ENCODE data around the gene TSPAN31. TPM values are rescaled to one million over a fixed set of nuclear protein-coding genes. Genes with fewer than 3 reads are reported as not detected.

The TSPAN31 gene
- total RNA-seq, 1 donor from 2014 or later, result 44.0 TPM

DNA sequence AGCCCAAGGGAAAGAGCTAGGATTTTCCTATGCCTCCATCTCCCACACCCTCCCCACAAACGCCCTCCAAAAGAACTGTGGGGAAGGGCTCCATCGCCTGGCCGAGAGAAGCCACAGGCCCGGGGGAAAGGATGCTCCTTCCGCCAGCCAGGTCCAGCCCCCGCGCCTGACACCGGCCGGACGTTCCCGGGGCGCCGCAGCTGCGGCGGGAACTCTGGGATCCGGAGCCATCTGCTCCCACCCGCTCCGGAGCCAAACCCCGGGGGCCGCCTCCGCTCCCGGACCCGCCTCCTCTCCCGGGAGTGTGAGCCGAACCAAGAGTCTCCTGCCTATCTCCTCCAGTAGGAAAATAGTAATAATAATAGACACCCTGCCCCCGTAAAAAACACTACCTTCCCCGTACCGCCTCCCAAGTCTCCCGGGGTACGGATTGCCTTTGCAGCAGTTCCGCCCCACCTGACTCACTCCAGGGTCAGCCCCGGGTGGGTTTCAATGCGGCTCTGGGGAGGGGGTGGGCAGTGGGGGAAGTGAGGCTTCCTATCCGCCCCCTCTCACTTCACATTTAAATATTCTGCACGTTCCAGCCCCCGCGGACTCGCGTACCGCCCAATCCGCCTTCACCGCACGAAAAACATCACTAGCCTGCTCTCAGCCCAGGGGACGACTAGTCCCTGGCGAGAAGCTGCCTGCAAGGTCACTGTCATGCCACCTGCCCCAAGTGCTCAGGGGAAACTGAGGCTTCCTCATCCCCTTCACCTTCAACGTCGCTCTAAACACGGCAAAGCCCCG, 8.7 kb upstream of the TSPAN31 start:
- DNase-seq, result no peak

- no peak for DNase-seq
Observed at GRCh38 chr12:57736741-57737466, 7.9 kb upstream of the TSPAN31 start.

DNA sequence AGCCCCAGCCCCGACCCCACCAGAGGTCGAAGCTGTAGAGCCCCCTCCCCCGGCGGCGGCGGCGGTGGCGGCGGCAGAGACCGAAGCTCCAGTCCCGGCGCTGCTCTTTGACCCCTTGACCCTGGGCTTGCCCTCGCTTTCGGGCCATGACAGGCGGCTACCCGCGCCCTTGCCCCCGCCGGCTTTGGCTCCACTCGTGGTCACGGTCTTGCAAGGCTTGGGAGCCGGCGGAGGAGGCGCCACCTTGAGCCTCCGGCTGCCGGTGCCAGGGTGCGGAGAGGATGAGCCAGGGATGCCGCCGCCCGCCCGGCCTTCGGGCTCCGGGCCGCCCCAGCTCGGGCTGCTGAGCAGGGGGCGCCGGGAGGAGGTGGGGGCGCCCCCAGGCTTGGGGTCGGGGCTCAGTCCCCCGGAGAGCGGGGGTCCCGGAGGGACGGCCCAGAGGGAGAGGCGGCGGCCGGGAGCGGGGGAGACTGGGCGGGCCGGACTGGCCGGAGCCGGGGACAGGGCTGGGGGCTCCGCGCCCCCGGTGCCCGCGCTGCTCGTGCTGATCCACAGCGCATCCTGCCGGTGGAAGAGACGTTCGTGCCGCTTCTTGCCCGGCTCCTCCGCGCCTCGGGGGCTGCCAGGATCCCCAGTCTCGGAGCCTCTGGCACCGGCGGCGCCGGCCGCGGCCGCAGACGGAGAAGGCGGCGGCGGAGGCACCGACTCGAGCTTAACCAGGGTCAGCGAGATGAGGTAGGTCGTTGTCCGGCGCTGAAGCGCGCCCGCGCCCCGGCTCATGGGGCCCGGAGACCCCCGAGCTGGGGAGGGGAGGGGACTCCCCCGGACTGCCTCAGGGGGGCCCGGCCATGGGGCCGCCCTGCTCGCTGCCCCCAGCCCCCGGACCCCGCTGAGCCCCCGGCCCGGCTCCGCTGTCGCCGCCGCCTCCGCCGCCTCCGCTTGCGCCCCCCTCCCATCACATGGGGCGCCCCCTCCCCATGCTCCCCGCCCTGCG, 7.1 kb upstream of the TSPAN31 start:
- DNase-seq, result no peak

DNA sequence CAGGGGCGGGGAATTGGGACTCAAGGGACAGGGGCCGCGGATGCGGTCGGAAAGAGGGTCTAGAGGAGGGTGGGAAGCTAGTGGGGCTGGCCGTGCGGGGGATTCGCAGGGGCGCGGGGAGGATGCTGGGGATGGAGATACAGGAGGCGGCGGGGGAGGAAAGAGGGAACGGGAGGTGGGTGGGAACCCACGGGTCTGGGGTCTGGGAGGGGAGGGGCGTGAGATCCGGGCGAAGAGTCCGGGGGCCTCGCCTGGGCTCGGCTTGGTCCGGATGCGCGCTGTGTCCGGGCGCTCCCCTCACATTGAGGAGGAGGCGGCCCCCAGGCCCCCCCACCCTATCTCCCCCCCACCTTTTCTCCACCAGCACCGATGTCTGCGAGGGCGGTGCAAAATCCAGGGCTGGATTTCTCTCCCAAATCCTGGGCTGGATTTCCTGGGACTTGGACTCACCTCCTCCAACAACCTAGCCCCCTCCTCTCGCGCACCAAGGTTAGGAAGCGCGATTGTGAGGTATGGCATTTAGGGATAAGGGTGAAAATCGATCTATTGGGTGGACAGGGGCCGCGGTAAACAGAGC, 6.1 kb upstream of the TSPAN31 start, which contains the start of gene AGAP2:
Gene AGAP2, minus strand, starts transcription at position 82 of the 577 bp plus-strand sequence. CDS start 496 bp downstream, outside the sequence.
- DNase-seq, result no peak

DNA sequence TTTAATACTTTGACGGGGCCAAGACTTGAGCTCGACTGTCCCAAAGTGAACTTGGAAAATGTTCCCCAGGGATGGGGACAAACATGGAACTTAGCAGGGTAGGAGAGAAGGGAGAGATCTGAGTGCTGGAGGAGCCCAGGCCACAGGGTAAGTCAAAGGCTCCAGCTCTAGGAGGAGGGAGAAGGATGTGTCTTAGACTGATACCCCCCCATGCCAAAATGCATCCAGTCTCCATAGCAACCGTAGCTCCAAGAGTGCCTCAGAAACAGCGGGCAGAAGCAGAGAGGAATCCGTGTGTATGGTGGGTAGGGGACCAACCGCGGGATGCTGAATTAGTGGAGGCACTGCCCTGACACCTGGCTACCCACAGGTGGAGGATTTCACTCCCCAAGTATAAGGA, 5.5 kb upstream of the TSPAN31 start:
- DNase-seq, result no peak

DNA sequence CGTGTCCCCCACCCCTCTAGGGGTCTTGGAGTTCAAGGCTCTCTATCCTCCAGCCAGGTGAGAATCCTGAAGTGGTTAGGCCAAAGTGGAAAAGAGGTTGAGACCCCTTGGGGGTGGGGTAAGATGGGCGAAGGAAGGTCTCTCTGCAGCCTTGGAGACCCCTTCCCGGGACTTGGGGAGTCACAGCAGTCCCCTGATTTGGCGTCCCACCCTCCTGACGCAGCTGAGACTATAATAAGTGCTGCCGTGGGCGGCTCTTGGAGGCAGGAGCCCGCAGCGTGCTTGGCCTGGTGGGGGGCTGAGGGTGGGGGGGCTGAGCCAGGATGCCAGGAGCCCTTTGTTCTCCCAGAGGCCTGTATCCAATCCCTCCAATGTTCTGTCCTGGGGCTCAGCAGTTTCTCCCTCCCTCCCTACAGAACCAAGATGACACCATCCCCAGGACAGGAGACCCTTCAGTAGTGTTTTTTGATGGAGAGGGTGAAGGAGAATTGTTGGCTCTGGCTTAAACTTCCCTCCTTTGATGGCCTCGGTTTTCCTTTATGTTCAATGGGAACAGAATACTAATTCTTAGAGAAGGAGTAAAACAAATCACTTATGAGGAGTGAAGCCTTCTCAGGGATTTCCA, 4.8 kb upstream of the TSPAN31 start:
- DNase-seq, result no peak

GRCh38 chr12:57740656-57741412, 4.0 kb upstream of the TSPAN31 start:
- no peak for DNase-seq

- no peak for DNase-seq
Observed at GRCh38 chr12:57741413-57741789, 3.4 kb upstream of the TSPAN31 start.

DNA sequence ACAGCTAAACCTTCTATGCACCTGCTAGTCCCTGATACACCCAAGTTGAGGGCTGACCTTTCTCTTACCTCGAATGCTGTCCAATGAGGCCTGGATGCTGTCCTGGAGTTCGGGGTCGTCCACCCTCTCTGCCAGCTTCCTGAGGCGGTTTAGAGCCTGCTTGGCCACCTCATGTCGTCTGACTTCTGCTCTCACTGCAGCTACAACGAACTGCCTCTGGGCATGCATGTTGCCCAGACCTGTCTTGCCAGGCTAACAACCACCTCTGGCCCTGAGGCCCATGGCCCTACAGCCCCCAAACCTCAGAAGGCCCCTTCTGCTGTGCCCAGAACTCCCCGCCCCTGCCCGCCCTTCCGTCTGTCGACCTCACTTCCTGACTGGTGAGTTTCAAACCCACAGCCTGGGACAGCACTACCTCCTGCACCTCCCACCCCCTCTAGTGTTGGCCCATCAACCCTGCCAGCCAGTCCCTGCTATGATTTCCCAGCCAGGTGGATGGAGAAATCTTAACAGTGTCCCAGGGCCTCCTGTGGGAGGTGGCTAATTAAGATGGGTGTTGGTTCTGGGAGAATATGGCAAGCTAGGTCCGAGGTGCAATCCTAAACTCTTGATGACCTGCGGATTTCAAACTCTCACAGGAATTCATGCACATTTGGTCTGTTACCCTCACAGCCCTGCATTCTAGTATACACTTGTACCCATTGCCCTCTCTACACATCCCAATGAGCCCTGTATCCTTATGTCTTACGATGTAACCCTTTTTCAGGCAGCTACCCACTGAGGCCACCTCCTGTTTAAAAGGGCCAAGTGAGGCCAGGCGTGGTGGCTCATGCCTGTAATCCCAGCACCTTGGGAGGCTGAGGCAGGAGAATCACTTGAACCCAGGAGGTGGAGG, 2.7 kb upstream of the TSPAN31 start:
- DNase-seq, result no peak

- no peak for DNase-seq
Observed at GRCh38 chr12:57743769-57744168, 1.1 kb upstream of the TSPAN31 start.

- peak; percentile 78 for DNase-seq
Observed at GRCh38 chr12:57744194-57744776, 554 bp upstream of the TSPAN31 start.

GRCh38 chr12:57745485-57745881, 644 bp downstream of the TSPAN31 start:
- no peak for DNase-seq

GRCh38 chr12:57746025-57746424, 1.2 kb downstream of the TSPAN31 start:
- no peak for DNase-seq

GRCh38 chr12:57749061-57749460, 4.2 kb downstream of the TSPAN31 start:
- no peak for DNase-seq

DNA sequence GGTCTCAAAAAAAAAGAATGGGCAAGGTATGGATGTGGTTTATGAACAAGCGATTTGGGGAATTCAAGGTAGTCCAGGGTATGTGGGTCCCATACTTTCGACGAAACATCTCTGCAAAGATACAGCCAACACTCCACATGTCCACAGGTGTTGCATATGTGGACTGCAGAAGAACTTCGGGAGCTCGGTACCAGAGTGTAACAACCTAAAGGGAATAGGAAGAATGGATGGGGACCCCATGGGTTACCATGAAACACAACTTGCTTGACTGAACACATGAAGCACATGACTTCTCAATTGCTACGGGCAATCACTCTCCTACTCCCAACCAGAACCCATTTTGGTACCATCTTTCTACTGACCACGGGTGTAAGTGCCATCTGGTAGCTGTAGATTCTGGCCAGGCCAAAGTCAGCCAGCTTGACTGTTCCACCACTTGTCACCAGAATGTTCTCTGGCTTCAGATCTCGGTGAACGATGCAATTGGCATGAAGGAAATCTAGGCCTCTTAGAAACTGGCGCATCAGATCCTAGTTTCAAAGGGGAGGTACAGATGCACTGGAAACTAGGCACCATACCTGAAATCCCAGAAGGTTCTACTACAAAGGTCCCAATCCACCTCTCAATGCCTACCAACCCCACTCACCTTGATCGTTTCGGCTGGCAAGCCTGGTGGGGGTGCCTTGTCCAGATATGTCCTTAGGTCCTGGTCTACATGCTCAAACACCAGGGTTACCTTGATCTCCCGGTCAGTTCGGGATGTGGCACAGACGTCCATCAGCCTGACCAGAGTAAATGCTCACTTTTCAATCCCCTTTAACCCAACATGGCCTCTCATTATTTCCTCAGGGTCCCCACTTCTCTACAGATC, 6.0 kb downstream of the TSPAN31 start:
- no peak for DNase-seq

DNA sequence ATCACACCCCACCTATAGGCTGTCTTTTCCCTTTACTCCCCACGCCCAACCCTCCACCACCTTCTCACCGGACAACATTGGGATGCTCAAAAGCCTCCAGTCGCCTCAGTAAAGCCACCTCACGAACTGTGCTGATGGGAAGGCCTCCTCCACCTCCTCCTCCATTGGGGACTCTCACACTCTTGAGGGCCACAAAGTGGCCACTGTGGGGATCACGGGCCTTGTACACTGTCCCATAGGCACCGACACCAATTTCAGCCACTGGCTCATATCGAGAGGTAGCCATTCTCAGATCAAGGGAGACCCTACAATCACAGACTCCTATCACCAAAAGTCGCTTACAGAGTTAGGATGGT, 6.6 kb downstream of the TSPAN31 start:
- DNase-seq, result no peak

DNA sequence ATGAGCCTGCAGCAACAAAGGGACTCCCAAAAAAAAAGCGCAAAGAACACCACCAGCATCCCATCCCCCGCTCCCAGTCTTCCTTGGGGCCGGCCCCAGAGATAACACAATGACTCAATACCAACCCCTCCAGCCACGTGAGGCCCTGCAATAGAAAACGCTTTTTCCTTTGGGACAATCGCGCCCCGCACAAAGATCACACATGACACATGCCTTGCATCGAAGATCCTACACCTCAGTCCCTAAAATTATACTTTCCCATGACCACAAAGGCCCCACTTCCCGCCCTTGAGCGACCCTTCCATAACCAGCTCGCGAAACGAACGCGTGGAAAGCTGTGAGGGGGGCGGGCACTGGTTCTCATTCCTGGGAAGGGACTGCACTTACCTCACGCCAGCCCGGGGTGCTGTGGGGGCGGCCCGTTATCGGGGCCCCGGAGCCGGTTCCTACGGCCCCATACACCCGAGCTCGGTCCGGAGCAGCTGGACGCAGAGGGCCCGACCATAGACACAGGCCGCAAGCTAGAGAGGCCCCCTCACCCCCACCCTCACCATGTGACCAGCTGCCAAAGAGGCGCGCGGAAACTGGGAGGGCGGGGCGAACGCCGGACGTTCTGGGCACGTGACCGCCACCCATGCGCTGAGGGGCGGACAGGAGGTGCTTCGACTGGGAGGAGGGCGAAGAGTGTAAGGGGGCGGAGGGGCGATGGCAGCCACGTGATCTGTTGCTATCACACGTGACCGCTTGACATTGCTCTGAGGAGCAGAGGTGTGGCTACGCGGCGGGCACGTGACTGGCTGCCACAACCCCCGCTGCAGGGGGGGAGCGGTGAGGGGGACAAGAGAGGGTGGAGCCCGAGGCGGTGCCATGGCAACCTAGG, 7.2 kb downstream of the TSPAN31 start, which contains the start of gene CDK4:
Gene CDK4, minus strand, starts transcription at position 523 of the 880 bp plus-strand sequence. CDS start 593 bp downstream, outside the sequence.
- peak; percentile 99 for DNase-seq

Data from skin of body (tissue), 2 donors.